ENCODE results near the gene CSRP3.
A peak's percentile ranks its signal among the peaks of the same experiment; 100 is the strongest.

Gene CSRP3

DNA sequence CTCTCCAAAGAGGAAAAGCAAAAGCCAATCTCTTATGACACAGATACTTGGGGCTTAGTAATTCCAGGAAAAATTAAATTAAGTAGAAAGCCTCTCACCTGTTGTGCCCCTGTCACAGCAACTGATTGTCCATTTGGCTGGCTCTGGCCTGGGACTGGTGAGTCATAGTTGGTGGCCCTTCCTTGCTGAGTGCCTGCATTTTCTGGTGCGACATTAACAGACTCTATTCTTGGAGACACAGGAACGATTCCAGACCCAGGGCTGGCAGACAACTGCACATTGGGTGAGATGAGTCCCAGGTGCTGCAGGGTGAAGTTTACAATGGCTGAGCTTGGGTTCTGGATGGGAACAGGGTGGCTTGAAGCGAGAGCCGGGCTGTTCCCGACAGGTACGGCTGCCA is 23.3 kb upstream of the CSRP3 start:
- DNase-seq, result no peak

DNA sequence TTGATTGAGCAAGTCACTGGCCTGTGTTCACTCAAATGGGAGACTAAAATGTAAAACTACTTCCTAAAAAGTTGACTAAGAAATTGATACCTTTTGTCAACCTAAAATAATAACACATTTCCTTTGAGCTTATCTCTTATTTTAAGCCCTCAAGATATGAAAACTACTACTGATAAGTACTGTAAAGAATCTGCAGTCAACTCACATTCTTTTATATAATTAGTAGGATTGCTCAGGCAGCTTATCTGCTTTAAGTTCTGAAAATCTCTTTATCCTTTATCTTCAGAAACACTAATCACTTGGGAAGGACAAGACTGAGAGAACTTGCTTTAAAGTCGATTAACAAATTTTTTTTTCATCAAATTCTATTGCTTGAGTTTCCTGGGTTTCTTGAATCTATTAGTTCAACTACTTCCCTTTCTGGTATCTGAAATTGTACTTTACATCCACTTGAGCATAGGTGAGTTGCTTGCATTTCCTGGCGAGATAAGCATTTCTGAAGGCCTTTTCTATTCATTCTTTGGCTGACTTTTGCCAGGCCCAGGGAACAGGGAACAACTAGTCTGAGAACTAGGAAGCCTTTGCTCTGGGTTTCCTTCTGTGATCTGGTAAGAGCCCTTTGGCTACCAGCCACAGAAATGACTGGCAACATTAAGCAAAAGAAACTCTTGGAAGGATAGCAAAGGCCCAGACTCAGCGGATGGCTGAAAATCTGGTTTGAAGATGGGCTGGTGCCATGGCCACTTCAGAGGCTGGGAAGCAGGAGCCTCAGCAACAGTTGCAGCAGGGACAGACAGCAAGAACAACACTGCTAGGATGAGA is 19.3 kb upstream of the CSRP3 start:
- peak; percentile 71 for DNase-seq

DNA sequence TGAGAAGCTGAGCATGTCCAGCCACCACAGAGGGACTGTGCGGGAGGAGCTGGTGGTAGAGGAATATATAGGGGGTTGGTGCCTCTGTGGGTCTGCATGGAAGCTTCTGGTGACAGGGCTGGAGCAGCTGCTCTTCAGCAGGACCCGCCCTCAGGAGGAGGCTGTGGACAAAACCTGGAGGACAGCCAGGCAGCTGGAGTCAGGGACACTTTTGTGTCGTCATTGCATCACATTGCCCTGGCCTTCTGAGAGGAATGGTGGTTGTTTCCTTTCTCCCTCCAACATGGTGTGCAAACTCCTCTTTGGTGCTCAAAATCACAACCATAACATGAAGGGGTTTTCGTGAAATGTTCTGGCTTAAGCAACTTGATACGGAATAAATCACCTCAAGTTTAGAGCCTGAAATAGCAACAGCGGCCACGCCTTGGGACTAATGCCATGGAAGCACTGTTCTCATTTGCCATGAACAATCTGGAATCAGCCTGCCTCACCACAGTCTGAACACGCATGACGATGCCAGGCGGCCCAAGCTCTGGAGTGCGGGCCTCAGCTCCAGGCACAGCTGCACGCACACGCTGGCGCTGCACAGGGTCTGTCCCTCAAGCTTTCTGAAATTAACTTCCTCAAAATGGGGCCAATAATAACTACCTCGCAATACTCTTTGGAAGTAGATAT is 17.1 kb upstream of the CSRP3 start:
- peak; percentile 91 for DNase-seq

DNA sequence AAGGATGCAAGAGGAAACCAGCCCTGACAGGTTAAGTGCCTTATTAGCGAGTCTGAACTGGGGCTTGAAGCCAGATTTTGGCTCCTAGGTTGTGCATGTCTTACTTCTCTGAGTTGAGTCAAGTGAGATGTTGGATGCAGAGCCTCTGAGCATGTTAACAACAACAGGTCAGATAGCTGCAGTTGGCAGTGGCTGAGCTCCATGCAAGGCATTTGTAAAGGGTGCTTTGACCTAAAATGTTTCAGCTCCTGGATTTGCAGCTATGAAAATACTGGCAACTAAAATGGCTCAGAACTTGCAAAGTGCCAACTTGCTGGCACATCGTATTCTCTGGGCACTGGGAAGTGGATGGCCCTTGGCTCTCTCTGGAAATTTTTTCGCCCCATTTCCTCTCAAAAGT is 16.4 kb upstream of the CSRP3 start:
- peak; percentile 95 for DNase-seq

DNA sequence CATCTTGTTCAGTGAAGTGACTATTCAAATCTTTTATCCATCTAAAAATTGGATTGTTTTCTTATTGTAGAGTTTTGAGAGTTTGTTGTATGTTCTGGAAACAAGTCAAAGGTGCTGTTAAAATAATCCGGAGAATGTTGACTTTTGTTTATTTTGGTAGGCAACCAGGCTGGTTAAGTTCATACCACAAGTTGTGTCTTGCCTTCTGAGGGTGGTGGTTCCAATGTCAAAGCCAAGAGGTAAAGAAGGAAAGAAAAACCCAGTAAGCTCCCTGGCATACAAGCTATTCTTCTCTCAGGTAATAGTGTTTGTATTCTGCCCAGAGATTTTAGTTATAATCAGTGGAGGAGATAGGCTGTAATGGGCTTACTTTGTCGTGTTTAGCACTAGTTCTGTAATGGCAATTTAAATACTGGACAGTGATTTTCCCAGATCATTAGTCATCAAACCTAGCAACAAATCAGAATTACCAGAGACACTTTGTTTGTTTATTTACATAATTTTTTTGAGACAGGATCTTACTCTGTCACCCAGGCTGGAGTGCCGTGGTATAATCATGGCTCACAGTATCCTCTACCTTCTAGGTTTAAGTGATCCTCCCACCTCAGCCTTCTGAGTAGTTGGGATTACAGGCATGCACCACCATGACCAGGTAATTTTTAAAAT is 15.1 kb upstream of the CSRP3 start:
- DNase-seq, result no peak

DNA sequence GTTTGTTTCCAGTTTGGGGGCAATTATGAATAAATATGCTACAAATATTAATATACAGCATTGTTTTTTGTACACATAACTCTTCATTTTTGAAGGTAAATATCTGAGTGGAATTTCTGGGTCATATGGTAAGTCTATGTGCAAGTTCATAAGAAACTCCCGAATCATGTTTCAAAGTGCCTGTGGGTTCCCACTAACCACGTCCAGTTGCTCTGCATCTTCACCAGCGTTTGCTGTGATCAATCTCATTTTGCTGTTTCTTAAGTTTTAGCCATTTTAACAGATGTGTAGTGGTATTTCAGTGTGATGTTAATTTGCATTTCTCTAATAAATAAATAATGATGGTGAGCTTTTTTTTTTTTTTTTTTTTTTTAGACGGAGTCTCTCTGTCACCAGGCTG is 14.2 kb upstream of the CSRP3 start:
- DNase-seq, result no peak

DNA sequence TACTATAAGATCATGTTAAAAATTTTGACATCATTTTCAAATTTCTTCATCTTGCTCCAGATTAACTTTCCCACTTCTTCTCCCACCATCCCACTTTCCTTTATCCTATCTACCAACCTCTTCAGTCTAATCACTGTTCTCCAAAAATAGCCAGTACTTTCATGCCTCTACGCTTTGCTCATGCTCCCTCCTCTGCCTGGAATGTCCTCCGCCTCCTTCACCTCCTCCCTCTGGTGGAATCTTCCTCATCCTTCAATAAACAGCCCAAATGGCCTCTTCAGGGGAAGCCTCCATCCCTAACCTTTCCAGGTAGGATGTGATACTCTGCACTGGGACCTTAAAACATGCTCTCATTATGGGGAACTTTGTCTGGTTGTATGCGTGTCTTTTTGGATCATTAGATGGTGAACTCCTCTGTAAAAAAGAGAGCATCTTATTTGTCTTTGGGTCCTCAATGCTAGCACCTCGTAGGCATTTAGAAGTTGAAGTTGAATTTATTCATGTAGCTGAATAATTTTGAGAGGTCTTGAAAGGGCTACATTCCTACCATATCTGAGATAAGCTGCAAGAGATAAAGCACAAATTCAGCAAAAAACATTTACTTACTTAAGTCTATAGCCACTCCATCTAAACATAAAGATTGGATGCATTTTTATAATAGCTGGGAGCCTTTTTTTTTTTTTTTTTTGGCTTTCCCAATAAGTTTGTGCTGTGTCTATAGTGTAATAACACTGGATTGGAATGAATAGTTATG is 8.0 kb upstream of the CSRP3 start:
- no peak for DNase-seq

DNA sequence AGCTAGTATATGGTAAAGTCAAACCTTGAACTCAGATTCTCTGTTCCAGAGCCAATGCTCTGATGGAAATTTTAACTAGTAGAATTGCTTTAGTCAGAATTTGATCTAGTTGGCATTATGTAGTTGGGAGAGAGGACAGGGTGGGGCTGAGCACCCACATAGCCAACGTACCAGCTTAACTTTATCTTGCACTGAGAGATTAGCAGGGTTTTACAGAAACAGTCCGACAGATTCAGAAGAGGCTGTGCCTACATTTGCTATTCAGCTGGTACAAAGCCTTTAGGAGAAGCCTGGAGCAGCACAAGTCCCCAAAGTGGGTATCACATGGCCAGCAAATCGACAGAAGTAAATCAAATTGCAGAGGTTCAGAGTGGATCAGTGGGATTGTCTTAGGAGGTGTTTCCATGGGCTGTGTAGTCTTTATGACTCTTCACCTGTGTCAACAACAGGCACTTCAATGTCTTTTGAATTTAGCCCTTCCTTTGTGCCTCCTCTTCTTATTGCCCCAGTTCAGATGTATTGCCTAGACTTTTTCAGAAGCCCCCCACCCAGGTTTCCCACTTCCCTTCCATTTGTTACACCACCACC is 7.3 kb upstream of the CSRP3 start:
- no peak for DNase-seq

DNA sequence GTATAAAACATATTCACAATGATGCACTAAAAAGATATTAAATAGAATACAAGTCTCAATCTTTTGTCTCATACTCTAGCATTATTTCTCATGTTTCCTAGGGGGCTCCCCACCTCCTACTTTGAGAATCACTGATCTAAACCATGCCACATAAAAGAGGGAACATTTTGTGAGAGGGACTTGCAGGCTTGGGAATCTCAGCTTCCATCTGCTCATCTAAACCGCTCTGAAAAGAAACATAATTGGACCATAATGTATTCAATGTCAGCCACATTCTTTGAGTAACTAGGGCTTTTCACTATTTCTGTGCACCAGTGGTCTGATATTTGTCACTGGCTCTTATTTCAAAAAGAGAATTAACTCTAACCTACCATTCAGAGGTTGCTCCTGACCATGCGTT is 6.4 kb upstream of the CSRP3 start:
- no peak for DNase-seq

DNA sequence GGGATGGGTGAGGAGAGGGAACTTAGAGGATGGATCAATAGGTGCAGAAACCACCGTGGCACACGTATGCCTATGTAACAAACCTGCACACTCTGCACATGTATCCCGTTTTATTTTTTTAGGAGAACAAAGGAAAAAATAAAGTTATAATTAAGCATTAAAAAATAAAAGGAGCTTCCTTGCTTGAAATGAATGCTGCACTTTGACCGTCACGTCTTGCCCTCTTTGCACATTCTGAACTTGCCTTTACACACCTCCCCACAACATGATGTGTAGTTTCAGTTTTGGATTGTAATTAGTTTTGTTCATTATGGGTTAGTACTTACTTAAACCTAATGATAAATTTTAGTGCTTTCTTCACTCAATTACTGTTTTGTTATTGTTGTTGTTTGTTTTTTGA is 3.1 kb upstream of the CSRP3 start:
- DNase-seq, result no peak

DNA sequence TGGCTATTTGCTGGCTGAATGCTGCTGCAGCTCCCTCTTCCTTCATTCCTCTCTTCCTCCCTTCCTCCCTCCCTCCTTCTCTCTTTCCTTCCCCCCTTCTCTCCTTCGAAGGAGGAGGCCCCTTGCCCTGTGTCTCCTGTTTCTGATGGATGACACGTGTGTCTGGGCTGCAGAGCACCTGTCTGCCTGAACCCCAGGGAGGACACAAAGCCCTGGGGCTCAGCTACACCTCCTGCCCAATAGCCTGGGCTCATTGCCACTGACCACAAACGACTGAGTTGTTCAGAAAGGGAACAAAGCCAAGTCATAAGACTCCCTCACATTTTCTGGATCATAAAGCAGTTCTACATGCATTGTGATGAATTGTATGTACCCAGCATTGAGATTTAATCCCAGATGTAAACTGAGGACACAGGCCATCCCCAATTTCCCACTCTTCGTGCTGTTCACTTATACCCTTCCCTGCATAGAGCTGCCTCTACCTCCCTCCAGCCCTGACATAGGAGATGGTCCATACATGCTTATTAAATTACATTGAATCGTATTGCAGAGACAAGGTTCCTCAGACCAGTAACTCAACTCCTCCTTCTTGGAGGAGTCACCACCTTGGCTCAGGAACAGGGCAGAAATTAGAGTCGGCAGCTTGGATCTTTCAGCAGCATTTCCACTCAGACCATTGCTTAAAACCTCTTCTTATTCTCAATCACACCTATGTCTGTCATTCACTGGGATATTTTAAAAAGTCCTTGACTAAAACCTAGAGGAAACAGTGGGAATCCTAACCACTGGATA is 1.2 kb downstream of the CSRP3 start:
- peak; percentile 87 for DNase-seq

DNA sequence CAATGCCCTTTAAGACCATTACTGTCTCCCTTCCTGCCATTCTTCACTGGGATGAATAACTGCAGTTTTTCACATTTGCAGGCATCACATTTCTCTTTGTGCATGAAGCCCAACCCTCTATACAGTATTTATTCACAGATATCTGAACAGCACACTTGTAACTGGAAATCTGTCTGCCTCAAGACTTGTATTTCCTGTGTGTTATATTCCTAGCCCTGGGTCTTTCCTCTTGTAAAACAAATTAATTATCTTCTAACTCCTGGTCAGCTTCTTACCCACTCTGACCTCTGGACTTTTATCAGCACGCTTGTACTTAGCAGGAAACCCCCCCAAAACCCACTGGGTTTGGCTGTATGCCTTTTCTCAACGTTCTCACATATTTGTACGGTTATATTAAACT is 2.0 kb downstream of the CSRP3 start:
- no peak for DNase-seq

DNA sequence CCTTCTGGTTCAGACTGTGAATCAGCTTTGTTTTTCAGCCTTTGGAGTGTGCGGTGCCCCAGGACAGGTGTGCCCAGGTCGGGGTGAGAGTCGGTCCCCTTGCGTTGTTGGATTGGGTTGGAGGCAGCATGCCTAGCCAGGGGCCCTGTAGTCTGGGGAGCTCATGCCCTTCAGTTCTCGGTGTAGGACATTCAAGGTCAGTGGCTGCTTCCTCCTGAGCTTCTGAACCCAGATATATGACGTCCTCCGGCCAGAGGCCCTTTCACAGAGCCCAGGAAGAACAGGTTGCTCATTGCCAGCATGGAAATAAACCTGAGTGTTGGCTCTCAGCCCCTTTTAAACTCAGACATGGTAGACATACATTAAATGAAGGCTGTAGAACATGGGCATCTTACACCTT is 2.7 kb downstream of the CSRP3 start:
- no peak for DNase-seq

DNA sequence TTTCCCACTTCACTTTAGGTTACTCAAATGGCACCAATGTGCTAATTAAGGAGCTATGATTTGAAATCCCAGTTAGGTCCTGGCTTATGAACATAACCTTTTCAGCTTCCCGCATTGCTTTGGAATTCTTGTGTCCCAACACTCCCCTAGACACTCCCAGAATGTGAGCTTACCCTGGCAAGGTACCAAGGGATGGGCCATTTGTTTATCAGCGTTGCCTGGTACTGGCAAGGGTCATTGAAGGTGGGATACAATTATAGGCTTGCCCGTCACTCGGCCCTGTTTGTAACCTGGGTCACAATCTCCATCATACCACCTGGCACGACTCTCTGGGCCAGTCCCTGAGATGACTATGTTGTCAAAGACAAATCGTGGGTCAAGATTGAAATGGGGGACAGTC is 5.4 kb downstream of the CSRP3 start:
- no peak for DNase-seq

DNA sequence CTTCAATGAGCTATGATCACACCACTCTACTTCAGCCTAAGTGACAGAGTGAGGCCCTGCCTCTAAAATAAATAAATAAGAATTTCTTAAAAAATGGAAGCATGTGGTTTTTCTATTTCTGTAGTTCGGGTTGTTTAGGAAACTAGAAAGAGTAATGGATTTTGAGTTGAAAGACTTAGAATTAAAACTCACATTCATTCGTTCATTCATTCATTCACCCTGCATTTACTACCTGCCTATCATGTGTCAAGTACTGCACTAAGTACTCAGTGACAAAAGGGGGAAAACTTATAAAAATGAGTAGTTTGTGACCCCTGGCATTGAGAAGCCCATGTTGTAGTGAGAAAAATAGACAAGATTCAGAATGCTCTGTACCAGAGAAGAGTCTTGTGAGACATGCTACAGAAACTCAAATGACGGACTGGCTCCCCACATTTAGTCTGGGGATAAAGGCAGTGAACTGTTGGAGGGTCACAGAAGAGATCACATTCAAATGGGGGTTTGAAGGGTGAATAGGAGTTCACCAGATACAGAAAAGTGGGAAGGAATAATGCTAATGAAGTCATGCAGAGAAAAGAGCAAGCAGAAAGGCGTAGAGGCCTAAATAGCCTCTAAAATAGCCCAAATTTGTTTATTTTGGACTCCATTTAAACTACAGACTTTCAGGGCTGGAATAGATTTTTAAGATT is 7.0 kb downstream of the CSRP3 start:
- no peak for DNase-seq

DNA sequence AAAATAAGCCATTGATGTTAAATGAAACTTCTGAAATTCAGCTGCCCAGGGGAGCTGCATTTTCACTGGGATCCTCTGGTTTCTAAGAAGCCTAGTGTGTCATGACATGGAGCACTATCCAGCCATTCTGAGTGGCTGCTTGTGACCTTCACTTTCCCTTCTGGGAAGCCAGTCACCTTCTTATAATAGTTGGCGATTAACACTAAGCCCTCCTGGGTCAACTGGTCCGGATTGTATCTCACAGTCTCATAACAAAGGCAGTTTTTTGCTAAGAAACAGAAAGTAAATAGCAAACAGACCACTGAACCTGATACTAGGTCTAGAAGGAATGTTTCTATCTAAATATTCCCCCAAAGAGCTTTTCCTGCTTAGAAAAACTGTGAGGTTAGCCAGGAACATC is 7.9 kb downstream of the CSRP3 start:
- DNase-seq, result no peak

DNA sequence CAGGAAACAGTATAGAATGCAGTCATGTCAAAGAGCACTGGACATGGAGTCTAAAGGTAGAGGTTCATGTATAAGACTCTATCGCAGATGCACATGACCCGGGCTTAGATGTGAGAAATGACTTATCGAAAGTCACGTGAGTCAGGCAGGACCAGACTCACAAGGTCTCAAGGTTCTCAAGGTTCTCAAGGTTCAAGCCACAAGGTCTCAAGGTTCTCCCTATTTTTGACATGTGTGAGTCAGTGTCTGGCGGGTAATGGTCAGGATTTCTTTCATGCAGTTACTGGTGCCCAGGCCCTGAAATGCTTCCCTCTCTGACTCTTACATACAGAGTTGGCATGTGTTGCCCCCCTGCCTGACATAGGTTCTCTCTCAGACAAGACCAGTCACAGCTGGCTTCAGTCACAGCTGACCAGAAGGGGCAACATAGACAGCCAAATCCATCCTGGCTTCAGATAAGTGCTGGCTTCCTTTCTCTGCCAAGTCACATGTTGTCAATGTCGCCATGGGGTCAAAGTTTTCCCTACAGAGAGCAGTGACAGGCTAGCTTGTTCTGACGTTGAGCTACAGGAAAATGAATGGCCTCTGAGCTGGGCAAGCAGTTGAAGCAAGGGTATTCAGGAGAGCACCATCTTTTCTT is 10.1 kb downstream of the CSRP3 start:
- DNase-seq, result no peak

DNA sequence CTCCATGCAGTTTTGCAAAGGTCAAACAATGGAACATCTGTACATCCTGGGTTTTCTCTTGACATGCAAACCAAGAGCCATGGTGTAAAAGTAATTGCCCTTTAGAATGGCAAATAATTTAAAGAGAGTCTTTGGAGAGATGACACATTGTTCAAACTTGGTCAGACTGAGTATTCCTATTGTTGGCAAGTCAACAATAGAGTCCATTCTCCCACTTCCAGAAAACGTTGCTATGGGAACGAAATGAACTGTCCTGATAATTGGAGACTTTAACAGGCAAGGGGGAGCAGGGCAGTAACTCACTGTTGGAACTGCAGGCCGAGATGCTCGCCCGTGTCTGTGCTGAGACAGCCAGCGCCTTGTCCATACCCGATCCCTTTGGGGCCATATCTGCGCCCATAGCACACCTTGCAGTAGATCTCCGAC is 13.9 kb downstream of the CSRP3 start:
- no peak for DNase-seq

DNA sequence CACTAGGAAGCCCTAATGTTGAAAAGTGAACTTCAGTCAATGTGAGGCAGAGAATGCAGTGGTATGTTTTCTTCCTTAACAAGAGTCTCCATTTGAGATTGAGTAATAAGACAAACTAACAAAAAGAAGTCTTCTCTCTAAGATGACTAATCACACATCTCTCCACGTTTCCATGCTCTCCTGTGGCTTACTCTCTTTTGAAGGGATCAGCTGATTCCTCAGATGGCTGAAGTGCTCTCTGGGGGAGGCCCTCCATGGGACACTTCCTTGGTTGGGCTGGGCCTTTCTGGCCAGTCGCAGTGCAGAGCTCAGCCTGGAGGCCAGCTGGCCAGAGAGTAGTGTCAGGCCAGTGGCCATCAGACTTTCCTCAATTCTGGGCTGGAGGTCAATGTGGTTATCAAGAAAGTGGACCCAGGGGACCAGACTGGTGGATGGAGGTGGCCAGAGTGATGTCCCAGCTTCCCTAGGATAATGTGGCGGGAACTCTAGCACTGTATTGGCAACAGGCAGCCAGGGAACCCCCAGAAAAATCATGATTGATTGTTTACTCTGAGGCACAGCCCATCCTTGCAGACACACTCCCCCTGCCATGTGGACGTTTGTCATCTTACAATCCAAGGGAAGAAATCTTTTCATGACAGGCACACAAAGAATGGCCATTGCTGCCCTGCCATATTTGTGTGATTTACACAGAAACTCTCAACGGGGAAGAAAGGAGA is 14.5 kb downstream of the CSRP3 start:
- no peak for DNase-seq

DNA sequence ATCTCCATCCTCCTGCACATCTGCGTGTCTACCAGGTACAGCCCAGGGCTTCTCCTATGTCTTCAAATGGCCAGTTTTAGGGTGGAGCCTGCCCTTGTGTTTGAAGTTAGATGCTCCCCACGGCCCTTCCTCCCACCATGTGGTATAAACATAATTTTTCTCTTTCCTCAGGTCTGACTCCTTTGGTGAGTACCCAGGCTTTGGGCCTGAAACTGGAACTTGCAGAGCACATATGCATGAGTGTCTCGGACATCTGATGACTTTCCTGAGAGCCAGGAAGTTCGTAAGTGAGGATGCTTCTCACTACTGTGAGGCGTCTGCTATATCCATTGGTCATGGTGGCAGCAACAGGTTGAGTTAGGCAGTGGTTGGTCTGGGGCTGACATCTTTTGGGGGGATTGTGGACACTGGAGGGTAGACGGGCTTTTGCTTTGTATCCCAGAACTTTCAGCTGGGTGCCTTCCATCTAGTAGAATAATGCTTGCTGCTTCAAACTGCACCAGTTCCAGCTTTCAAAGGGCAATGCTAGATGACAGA is 16.2 kb downstream of the CSRP3 start:
- DNase-seq, result no peak

Data from DMS79 (cell line).